SK-N-SH treated with all-trans-retinoic acid at 6 μM for 48 hours (cell line): Measurements from ENCODE around the gene SAP30L.

Experiments
- ATAC-seq: fragments of 200-7000 bp; cut with Tn5 transposase; 3 replicates; pipeline ENCODE4 v1.9.1; 2020; ENCODE audit warnings: mild to moderate bottlenecking, moderate library complexity
- ARNTL ChIP-seq: fragments of 450-650 bp; formaldehyde crosslinking; IDR thresholded peaks from 2 replicates; pipeline ENCODE4 v1.5.0; 2020; ENCODE audit warnings: low read depth, mild to moderate bottlenecking, moderate library complexity, borderline replicate concordance
- BACH2 ChIP-seq: fragments of 250-450 bp; sonication (Bioruptor Pico); IDR thresholded peaks from 2 replicates; pipeline ENCODE4 v1.9.0; 2021; ENCODE audit warnings: mild to moderate bottlenecking, borderline replicate concordance
- CSDC2 ChIP-seq: fragments of 250-450 bp; sonication (Bioruptor Pico); IDR thresholded peaks from 2 replicates; pipeline ENCODE4 v1.5.0; 2020; ENCODE audit warnings: mild to moderate bottlenecking, moderate library complexity
- ESRRG ChIP-seq: fragments of 250-450 bp; sonication (Bioruptor Pico); IDR thresholded peaks from 2 replicates; pipeline ENCODE4 v1.6.1; 2021; ENCODE audit warnings: mild to moderate bottlenecking
- GLIS3 ChIP-seq: fragments of 250-450 bp; sonication (Bioruptor Pico); IDR thresholded peaks from 2 replicates; pipeline ENCODE4 v1.5.0; 2020; ENCODE audit warnings: mild to moderate bottlenecking, moderate library complexity
- ISL1 ChIP-seq: fragments of 250-450 bp; sonication (Bioruptor Pico); IDR thresholded peaks from 2 replicates; pipeline ENCODE4 v2.1.2; 2022; ENCODE audit warnings: mild to moderate bottlenecking, moderate library complexity
- OSR1 ChIP-seq: fragments of 250-450 bp; sonication (Bioruptor Pico); IDR thresholded peaks from 2 replicates; pipeline ENCODE4 v1.8.0; 2022; ENCODE audit warnings: moderate library complexity, mild to moderate bottlenecking, inconsistent platforms
- POU6F1 ChIP-seq: fragments of 250-450 bp; sonication (Bioruptor Pico); IDR thresholded peaks from 2 replicates; pipeline ENCODE4 v1.8.0; 2021; ENCODE audit warnings: low read depth, mild to moderate bottlenecking, moderate library complexity, borderline replicate concordance
- PPARA ChIP-seq: fragments of 250-450 bp; sonication (Bioruptor Pico); IDR thresholded peaks from 2 replicates; pipeline ENCODE4 v1.5.0; 2020; ENCODE audit warnings: mild to moderate bottlenecking, borderline replicate concordance
- RARB ChIP-seq: fragments of 250-450 bp; sonication (Bioruptor Pico); IDR thresholded peaks from 2 replicates; pipeline ENCODE4 v1.8.0; 2021; ENCODE audit warnings: mild to moderate bottlenecking, moderate library complexity
- SNAI2 ChIP-seq: fragments of 250-450 bp; sonication (Bioruptor Pico); IDR thresholded peaks from 2 replicates; pipeline ENCODE4 v1.5.0; 2020; ENCODE audit warnings: mild to moderate bottlenecking, moderate library complexity
- TCF4 ChIP-seq: fragments of 250-450 bp; sonication (Bioruptor Pico); IDR thresholded peaks from 2 replicates; pipeline ENCODE4 v1.8.0; 2021; ENCODE audit warnings: mild to moderate bottlenecking, moderate library complexity, borderline replicate concordance
- TOX ChIP-seq: fragments of 250-450 bp; sonication (Bioruptor Pico); IDR thresholded peaks from 2 replicates; pipeline ENCODE4 v1.8.0; 2021; ENCODE audit warnings: mild to moderate bottlenecking, moderate library complexity, borderline replicate concordance
- ZC3H10 ChIP-seq: fragments of 250-450 bp; sonication (Bioruptor Pico); IDR thresholded peaks from 2 replicates; pipeline ENCODE4 v1.5.1; 2021; ENCODE audit warnings: mild to moderate bottlenecking, moderate library complexity
- ZFP3 ChIP-seq: fragments of 250-450 bp; sonication (Bioruptor Pico); IDR thresholded peaks from 2 replicates; pipeline ENCODE4 v1.5.0; 2020; ENCODE audit warnings: mild to moderate bottlenecking, moderate library complexity
- ZFP30 ChIP-seq: fragments of 450-650 bp; formaldehyde crosslinking; IDR thresholded peaks from 2 replicates; pipeline ENCODE4 v1.5.0; 2022; ENCODE audit warnings: mild to moderate bottlenecking, moderate library complexity
- ZNF565 ChIP-seq: fragments of 450-650 bp; formaldehyde crosslinking; conservative IDR thresholded peaks from 2 replicates; pipeline ENCODE4 v1.5.0; 2020; ENCODE audit warnings: low read depth, mild to moderate bottlenecking, moderate library complexity
- ZNF70 ChIP-seq: fragments of 450-650 bp; formaldehyde crosslinking; IDR thresholded peaks from 2 replicates; pipeline ENCODE4 v1.5.0; 2020; ENCODE audit warnings: mild to moderate bottlenecking, moderate library complexity
- TF ChIP-seq, protein P1 (sequence below): fragments of 250-450 bp; sonication (Bioruptor Pico); IDR thresholded peaks from 2 replicates; pipeline ENCODE4 v1.8.0; 2020; ENCODE audit warnings: mild to moderate bottlenecking, moderate library complexity, borderline replicate concordance
- TF ChIP-seq, protein P2 (sequence below): fragments of 250-450 bp; sonication (Bioruptor Pico); IDR thresholded peaks from 2 replicates; pipeline ENCODE4 v1.5.0; 2020; ENCODE audit warnings: mild to moderate bottlenecking, moderate library complexity
- TF ChIP-seq, protein P3 (sequence below): fragments of 250-450 bp; sonication (Bioruptor Pico); IDR thresholded peaks from 2 replicates; pipeline ENCODE4 v1.5.1; 2020; ENCODE audit warnings: low read depth, mild to moderate bottlenecking, moderate library complexity

SAP30L gene

DNA sequence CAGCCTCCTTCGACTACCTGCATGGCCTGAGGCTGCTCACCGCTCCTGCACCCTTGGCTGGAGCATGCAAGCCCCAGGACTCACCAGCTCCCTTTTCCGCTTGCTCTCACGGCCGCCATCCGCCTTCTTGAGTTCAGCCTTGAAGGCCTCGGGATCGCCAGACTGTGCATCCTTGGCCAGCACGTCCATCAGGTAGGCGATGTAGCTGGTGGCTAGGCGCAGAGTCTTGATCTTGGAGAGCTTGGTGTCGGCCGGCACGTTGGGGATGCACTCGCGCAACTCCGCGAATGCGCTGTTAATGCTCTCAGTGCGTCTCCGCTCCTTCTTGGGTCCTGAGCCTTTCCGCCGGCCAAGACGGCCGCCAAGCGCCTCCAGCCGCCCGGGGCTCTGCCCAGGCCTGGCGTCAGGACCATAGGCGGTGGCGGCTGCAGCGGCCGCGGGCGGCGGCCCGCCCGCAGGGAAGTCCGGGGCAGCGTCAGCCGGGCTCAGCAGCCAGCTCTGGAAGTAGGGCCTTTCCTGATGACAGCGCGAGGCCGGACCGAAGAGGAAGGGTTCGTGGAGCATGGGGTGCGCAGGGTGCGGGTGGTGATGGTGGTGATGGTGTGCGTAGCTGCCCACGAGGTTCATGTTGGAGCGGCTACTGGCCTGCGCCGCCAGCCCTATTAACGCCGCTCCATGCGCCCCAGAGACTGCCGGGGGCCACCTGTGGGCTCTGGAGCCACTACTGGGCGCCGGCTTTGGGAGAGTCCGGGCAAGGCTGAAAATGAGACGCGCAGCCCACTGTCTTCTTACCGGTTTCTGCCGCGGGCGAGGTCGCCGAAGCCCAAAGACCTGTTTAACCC, 31.8 kb downstream of the SAP30L start:
- TF ChIP-seq POU6F1 (no peak), ZFP30 (CRISPR knock-in tag) (no peak), ZC3H10 (CRISPR knock-in tag) (no peak), ZFP3 (CRISPR knock-in tag) (no peak), ZNF565 (no peak), TOX (CRISPR knock-in tag) (no peak), ZNF70 (CRISPR knock-in tag) (0 out of 2 replicates have a peak, but pooled peaks have one; percentile 45), GLIS3 (CRISPR knock-in tag) (no peak), PPARA (no peak), TCF4 (CRISPR knock-in tag) (0 out of 2 replicates have a peak, but pooled peaks have one; percentile 44)
- TF ChIP-seq, protein P1, sequence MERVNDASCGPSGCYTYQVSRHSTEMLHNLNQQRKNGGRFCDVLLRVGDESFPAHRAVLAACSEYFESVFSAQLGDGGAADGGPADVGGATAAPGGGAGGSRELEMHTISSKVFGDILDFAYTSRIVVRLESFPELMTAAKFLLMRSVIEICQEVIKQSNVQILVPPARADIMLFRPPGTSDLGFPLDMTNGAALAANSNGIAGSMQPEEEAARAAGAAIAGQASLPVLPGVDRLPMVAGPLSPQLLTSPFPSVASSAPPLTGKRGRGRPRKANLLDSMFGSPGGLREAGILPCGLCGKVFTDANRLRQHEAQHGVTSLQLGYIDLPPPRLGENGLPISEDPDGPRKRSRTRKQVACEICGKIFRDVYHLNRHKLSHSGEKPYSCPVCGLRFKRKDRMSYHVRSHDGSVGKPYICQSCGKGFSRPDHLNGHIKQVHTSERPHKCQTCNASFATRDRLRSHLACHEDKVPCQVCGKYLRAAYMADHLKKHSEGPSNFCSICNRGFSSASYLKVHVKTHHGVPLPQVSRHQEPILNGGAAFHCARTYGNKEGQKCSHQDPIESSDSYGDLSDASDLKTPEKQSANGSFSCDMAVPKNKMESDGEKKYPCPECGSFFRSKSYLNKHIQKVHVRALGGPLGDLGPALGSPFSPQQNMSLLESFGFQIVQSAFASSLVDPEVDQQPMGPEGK (CRISPR knock-in tag), result no peak
- TF ChIP-seq, all 23 proteins: peak for 2
- peak; percentile 51 for ATAC-seq

- peak; percentile 74 for ATAC-seq
- TF ChIP-seq GLIS3 (CRISPR knock-in tag) (no peak), ZNF70 (CRISPR knock-in tag) (no peak), OSR1 (no peak), CSDC2 (CRISPR knock-in tag) (no peak), ZNF565 (no peak), ESRRG (no peak), RARB (no peak), ZFP30 (CRISPR knock-in tag) (no peak), ZFP3 (CRISPR knock-in tag) (no peak), SNAI2 (CRISPR knock-in tag) (no peak), PPARA (no peak), ZC3H10 (CRISPR knock-in tag) (no peak), POU6F1 (no peak), ARNTL (CRISPR knock-in tag) (no peak), BACH2 (no peak)
- TF ChIP-seq, protein P2, sequence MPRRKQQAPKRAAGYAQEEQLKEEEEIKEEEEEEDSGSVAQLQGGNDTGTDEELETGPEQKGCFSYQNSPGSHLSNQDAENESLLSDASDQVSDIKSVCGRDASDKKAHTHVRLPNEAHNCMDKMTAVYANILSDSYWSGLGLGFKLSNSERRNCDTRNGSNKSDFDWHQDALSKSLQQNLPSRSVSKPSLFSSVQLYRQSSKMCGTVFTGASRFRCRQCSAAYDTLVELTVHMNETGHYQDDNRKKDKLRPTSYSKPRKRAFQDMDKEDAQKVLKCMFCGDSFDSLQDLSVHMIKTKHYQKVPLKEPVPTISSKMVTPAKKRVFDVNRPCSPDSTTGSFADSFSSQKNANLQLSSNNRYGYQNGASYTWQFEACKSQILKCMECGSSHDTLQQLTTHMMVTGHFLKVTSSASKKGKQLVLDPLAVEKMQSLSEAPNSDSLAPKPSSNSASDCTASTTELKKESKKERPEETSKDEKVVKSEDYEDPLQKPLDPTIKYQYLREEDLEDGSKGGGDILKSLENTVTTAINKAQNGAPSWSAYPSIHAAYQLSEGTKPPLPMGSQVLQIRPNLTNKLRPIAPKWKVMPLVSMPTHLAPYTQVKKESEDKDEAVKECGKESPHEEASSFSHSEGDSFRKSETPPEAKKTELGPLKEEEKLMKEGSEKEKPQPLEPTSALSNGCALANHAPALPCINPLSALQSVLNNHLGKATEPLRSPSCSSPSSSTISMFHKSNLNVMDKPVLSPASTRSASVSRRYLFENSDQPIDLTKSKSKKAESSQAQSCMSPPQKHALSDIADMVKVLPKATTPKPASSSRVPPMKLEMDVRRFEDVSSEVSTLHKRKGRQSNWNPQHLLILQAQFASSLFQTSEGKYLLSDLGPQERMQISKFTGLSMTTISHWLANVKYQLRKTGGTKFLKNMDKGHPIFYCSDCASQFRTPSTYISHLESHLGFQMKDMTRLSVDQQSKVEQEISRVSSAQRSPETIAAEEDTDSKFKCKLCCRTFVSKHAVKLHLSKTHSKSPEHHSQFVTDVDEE (CRISPR knock-in tag), result no peak
- TF ChIP-seq, protein P3, sequence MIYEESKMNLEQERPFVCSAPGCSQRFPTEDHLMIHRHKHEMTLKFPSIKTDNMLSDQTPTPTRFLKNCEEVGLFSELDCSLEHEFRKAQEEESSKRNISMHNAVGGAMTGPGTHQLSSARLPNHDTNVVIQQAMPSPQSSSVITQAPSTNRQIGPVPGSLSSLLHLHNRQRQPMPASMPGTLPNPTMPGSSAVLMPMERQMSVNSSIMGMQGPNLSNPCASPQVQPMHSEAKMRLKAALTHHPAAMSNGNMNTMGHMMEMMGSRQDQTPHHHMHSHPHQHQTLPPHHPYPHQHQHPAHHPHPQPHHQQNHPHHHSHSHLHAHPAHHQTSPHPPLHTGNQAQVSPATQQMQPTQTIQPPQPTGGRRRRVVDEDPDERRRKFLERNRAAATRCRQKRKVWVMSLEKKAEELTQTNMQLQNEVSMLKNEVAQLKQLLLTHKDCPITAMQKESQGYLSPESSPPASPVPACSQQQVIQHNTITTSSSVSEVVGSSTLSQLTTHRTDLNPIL (CRISPR knock-in tag), result no peak
- TF ChIP-seq, all 23 proteins: peak for 0
These were observed 32.4 kb downstream of the SAP30L start, which contains the start of gene HAND1 for GRCh38 chr5:154478224-154478565. Gene HAND1 (minus strand): TSS chr5:154478227. CDS start chr5:154478008, 219 bp downstream.

- ATAC-seq, result no peak
- TF ChIP-seq ISL1 (CRISPR knock-in tag) (no peak), ESRRG (no peak), ARNTL (CRISPR knock-in tag) (no peak), SNAI2 (CRISPR knock-in tag) (no peak), CSDC2 (CRISPR knock-in tag) (no peak), POU6F1 (no peak), TCF4 (CRISPR knock-in tag) (no peak)
- TF ChIP-seq, protein P1 (CRISPR knock-in tag), result no peak
- TF ChIP-seq, protein P3 (CRISPR knock-in tag), result no peak
These were observed 33.0 kb downstream of the SAP30L start for GRCh38 chr5:154478752-154479159.
